IMR-90 (cell line): Measurements from ENCODE around the gene SLC66A2. TPM values are rescaled to one million over a fixed set of nuclear protein-coding genes. Genes with fewer than 3 reads are reported as not detected.

ENCODE experiments used
- ATAC-seq: fragments of 200-7000 bp; cut with Tn5 transposase; 2 replicates; pipeline ENCODE4 v1.9.1; 2020; ENCODE audit warnings: low read depth, mild to moderate bottlenecking, moderate library complexity
- BruUV-seq: library from RNA; stranded (reverse); fragments of 400-500 nt; replicated peaks from 2 replicates; lab custom pipeline; 2021; lab: Mats Ljungman, UMichigan
- CTCF ChIA-PET: fragments of 300-600 bp; formaldehyde crosslinking; extraction: SDS; loops from one replicate; lab custom pipeline; 2021; ENCODE audit warnings: antibody characterized with exemption; lab: Yijun Ruan, JAX
- POLR2A ChIA-PET: fragments of 300-600 bp; sonication (Branson Sonifier 250); formaldehyde crosslinking; loops from one replicate; lab custom pipeline; 2022; ENCODE audit warnings: antibody characterized with exemption; ENCODE audit not compliant: unreplicated experiment; lab: Charles Lee
- DNase-seq: peaks from one replicate; pipeline ENCODE4 v3.0.0; 2013
- H2AFZ ChIP-seq: replicated peaks from 2 replicates; pipeline ENCODE3; 2013; ENCODE audit warnings: low read length, mild to moderate bottlenecking; ENCODE audit not compliant: poor library complexity
- H2AK5ac ChIP-seq: 2 replicates; pipeline ENCODE4 v1.6.1; 2013; ENCODE audit warnings: low read depth, low read length, inconsistent platforms
- H2AK9ac ChIP-seq: replicated peaks from 2 replicates; pipeline ENCODE3; 2013; ENCODE audit warnings: mild to moderate bottlenecking, low read depth, low read length, moderate library complexity; ENCODE audit not compliant: poor library complexity
- H2BK120ac ChIP-seq: 2 replicates; pipeline ENCODE4 v1.6.1; 2013; ENCODE audit warnings: low read depth, low read length, inconsistent platforms
- H2BK15ac ChIP-seq: 3 replicates; pipeline ENCODE4 v1.6.1; 2013; ENCODE audit warnings: low read depth, low read length, inconsistent platforms
- H2BK20ac ChIP-seq: 2 replicates; pipeline ENCODE4 v1.6.1; 2013; ENCODE audit warnings: low read depth, mild to moderate bottlenecking, inconsistent platforms, low read length, moderate library complexity
- H2BK5ac ChIP-seq: 2 replicates; pipeline ENCODE4 v1.6.1; 2013; ENCODE audit warnings: mild to moderate bottlenecking, low read depth, low read length, inconsistent platforms; ENCODE audit not compliant: poor library complexity, severe bottlenecking
- H3K14ac ChIP-seq: replicated peaks from 2 replicates; pipeline ENCODE4 v1.6.1; 2013; ENCODE audit warnings: low read depth, low read length, inconsistent platforms
- H3K18ac ChIP-seq: 2 replicates; pipeline ENCODE4 v1.6.1; 2013; ENCODE audit warnings: low read depth, low read length, control low read depth
- H3K23ac ChIP-seq: 2 replicates; pipeline ENCODE4 v1.6.1; 2013; ENCODE audit warnings: low read depth, low read length, inconsistent platforms
- H3K27ac ChIP-seq: 2 replicates; pipeline ENCODE4 v1.5.1; 2013; ENCODE audit warnings: mild to moderate bottlenecking, control low read depth, low read length; ENCODE audit not compliant: insufficient read depth
- H3K27me3 ChIP-seq: 2 replicates; pipeline ENCODE4 v1.6.1; 2013; ENCODE audit warnings: low read length; ENCODE audit not compliant: control insufficient read depth, insufficient read depth
- H3K36me3 ChIP-seq: 2 replicates; pipeline ENCODE4 v1.6.1; 2013; ENCODE audit warnings: low read length, mixed read lengths; ENCODE audit not compliant: control insufficient read depth, insufficient read depth
- H3K4ac ChIP-seq: 2 replicates; pipeline ENCODE4 v1.6.1; 2013; ENCODE audit warnings: low read depth, low read length, inconsistent platforms
- H3K4me1 ChIP-seq: 2 replicates; pipeline ENCODE4 v1.6.1; 2013; ENCODE audit warnings: low read length, mixed read lengths; ENCODE audit not compliant: control insufficient read depth, insufficient read depth
- H3K4me2 ChIP-seq: 2 replicates; pipeline ENCODE4 v1.6.1; 2013; ENCODE audit warnings: low read depth, mild to moderate bottlenecking, control low read depth, low read length, moderate library complexity
- H3K4me3 ChIP-seq: 2 replicates; pipeline ENCODE4 v1.5.1; 2013; ENCODE audit warnings: low read depth, mild to moderate bottlenecking, control low read depth, low read length, moderate library complexity; ENCODE audit not compliant: insufficient read depth
- H3K56ac ChIP-seq: 2 replicates; pipeline ENCODE4 v1.6.1; 2013; ENCODE audit warnings: low read length, inconsistent platforms; ENCODE audit not compliant: insufficient read depth; ENCODE audit errors: extremely low read depth
- H3K79me1 ChIP-seq, 2 experiments: 2 replicates each; pipeline ENCODE4 v1.6.1; 2013; ENCODE audit warnings: low read length in 2 of 2, inconsistent platforms in 1 of 2, low read depth in 1 of 2
- H3K9ac ChIP-seq: 2 replicates; pipeline ENCODE4 v1.6.1; 2013; ENCODE audit warnings: low read depth, low read length, control low read depth
- H3K9me1 ChIP-seq: 2 replicates; pipeline ENCODE4 v1.6.1; 2013; ENCODE audit warnings: low read length, inconsistent platforms; ENCODE audit not compliant: insufficient read depth
- H3K9me3 ChIP-seq: 2 replicates; pipeline ENCODE4 v1.6.1; 2013; ENCODE audit warnings: low read length; ENCODE audit not compliant: control insufficient read depth, insufficient read depth
- H4K20me1 ChIP-seq: 2 replicates; pipeline ENCODE4 v1.6.1; 2013; ENCODE audit warnings: low read length, inconsistent platforms; ENCODE audit not compliant: insufficient read depth
- H4K5ac ChIP-seq: 2 replicates; pipeline ENCODE4 v1.6.1; 2013; ENCODE audit warnings: mild to moderate bottlenecking, low read depth, low read length, control low read depth
- H4K8ac ChIP-seq, 2 experiments: 2 replicates each; pipeline ENCODE4 v1.6.1; 2013; ENCODE audit warnings: low read depth in 2 of 2, low read length in 2 of 2, control low read depth in 1 of 2, inconsistent platforms in 1 of 2
- H4K91ac ChIP-seq: 2 replicates; pipeline ENCODE4 v1.6.1; 2013; ENCODE audit warnings: low read depth, low read length, inconsistent platforms; ENCODE audit not compliant: insufficient read depth
- FOS ChIP-seq: fragments of 150-350 bp; IDR thresholded peaks from 2 replicates; pipeline ENCODE4 v1.6.1; 2016; ENCODE audit warnings: low read depth, low read length
- MAFK ChIP-seq: IDR thresholded peaks from 2 replicates; pipeline ENCODE4 v1.6.1; 2012; ENCODE audit warnings: low read depth, low read length, improper control_type of control experiment
- whole genome bisulfite sequencing, 2 experiments: methylation state at CpG; one replicate each; pipeline versions ENCODE4 v1.1.5 to v1.1.7; 2013; ENCODE audit warnings: missing lambda C conversion rate in 2 of 2; ENCODE audit not compliant: insufficient read length in 1 of 2; ENCODE audit errors: extremely low coverage in 2 of 2; 5-methylcytosine and 5-hydroxymethylcytosine counted together
- dilution Hi-C: fragments of 300-500 bp; cut with HindIII; formaldehyde crosslinking; loops from one replicate; pipeline ENCODE4 v1.14.3; 2018; ENCODE audit warnings: low sequenced_read_pairs; ENCODE audit not compliant: unreplicated experiment
- in situ Hi-C: fragments of 300-500 bp; cut with MboI; formaldehyde crosslinking; loops from 3 replicates; pipeline ENCODE4 v1.14.3; 2019; ENCODE audit warnings: low sequenced_read_pairs, inconsistent platforms, mixed read lengths
- intact Hi-C: fragments of 100-400 bp; cut with micrococcal nuclease; formaldehyde crosslinking; loops from 2 replicates; pipeline ENCODE4 v1.10.0; 2022
- polyA plus RNA-seq, 3 experiments: library from polyadenylated mRNA; depleted of rRNA; stranded (reverse); fragments of >200 nt; gene quantifications; 2 replicates each; pipeline ENCODE4 v1.2.3, GENCODE V29; 2012; ENCODE audit warnings: low replicate concordance in 1 of 3
- total RNA-seq: library from RNA; depleted of rRNA; stranded (reverse); fragments of >200 nt; gene quantifications from 2 replicates; pipeline ENCODE4 v1.2.3, GENCODE V29; 2012

The SLC66A2 gene
- total and polyA plus RNA-seq, 2 of the 4 experiments (the other 2 are of a cell fraction), result 17.6 to 23.5 TPM

DNA sequence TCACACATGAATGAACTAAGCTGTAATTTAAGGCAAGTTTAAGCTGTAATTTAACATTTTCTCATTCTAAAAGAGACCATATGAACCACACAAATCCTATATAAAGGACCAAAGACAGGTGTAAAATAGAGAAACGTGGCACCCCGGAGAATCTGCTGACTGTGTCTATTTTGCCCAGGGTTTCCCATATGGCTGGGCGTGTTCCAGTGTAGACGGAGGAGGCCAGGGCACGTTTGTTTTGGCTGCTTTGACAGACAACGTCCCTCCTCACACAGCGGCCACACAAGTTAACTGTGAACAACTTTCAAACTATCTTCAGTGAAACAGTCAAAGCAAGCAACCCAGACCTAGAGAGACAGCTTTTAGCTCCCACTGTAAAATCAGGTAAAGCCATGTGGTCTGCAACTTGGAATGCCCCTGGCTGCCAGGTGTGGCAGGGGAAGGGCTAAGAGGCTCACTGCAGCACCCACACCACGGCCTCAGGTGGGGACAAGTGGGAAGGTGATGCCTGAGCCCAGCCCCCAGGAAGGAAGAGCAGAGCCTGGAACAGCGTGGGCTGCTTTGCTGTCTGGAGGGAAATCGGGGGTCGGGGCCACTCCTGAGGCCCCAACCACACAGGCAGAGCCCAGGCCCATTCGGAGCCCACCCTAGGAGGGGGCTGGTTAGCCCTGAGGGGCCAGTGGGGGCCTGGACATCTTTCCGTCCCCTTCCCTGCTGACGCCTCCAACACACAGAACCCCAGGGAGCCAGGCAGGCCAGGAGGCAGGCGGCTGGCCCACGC is 40.7 kb downstream of the SLC66A2 start:
- H3K27ac ChIP-seq, result no peak overlapping the region

More for the DNA sequence above, 40.7 kb downstream of the SLC66A2 start:
- H3K4me1 ChIP-seq, result no peaks in the 10 kb centered on the region; the same call in 1 of the 2 replicates
- peak overlapping the region; percentile 19 for H2AFZ ChIP-seq
- no peak overlapping the region for H2BK20ac ChIP-seq
- no peak overlapping the region for H2AK9ac ChIP-seq
- H3K18ac ChIP-seq, result no peak overlapping the region
- no TSS peak for BruUV-seq
- H4K20me1 ChIP-seq, result peaks cover 10% of the 10 kb centered on the region
- peaks cover 15 to 28% of the 10 kb centered on the region in 2 experiments for H3K79me1 ChIP-seq
- H4K8ac ChIP-seq, result no peak overlapping the region
- no peak overlapping the region for H3K14ac ChIP-seq
- ATAC-seq (no peak), DNase-seq (no peak)
- TF ChIP-seq FOS (no peak), MAFK (peak; percentile 84)
- no peak overlapping the region for H3K23ac ChIP-seq
- dilution Hi-C loops (no loop called here), intact Hi-C loops (no loop called here), in situ Hi-C loops (no loop called here)
- H3K4me2 ChIP-seq, result no peak overlapping the region
- H3K9me1 ChIP-seq, result 0 out of 2 replicates have a peak, but pooled peaks cover 4% of the 10 kb centered on the region
- H2AK5ac ChIP-seq, result no peak overlapping the region
- ChIA-PET CTCF (no interaction called here), POLR2A (no interaction called here)
- H3K27me3 ChIP-seq, result no peaks in the 10 kb centered on the region
- H2BK5ac ChIP-seq, result no peak overlapping the region
- H3K36me3 ChIP-seq, result peaks cover 32% of the 10 kb centered on the region
- no peak overlapping the region for H3K56ac ChIP-seq
- H2BK15ac ChIP-seq, result no peak overlapping the region
- H3K4me3 ChIP-seq, result no peak overlapping the region
- 73% methylated on average over 6 of the region's 16 CpGs; no CpG with 5 or more reads in 1 of the 2 experiments for WGBS, 2 experiments
- H4K91ac ChIP-seq, result no peak overlapping the region
- no peak overlapping the region for H2BK120ac ChIP-seq
- no peak overlapping the region for H4K5ac ChIP-seq
- H3K9me3 ChIP-seq, result peaks cover under 1% of the 10 kb centered on the region; the same call in 1 of the 2 replicates
- H3K4ac ChIP-seq, result no peak overlapping the region
- no peak overlapping the region for H3K9ac ChIP-seq
